GM19324 (cell line): ENCODE data around the gene FNBP1L.

Source experiments
- ATAC-seq: cut with Tn5 transposase; IDR thresholded peaks from one replicate; pipeline ENCODE4 v1.9.1; 2021; ENCODE audit warnings: mild to moderate bottlenecking, moderate library complexity; ENCODE audit not compliant: unreplicated experiment, low FRiP score

FNBP1L gene

DNA sequence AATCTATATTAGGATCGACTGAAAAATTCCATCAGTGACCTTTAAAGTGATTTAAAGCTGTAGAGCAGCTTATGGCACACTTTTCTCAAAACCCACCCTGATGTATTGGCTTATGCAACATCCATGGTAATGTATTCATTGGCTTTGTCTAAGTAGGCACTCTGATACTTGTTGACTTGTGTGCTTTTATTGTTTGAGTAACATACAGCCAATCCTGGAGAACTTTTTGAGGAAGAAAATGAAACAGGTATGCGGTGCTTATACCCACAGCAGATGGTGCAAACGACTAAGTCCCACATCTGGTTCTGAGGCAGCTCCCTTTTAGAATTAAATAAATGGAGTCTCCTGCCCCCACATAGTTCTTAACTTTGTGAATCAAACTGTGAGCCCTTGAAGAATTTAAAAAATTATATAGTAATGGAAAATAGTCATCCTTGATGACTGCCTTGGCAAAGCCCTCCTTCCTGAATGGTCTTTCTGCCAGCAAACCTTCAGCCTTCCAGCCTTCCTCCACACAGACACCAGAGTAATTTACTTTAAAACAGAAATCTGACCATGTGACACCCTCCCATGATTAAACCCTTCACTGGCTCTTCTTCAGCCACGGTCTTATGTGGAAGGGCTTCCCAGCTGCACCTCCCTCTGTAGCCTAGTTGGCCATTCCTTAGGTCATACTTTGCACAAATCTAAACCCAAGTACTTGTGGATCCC lies 117.7 kb downstream of the FNBP1L start:
- ATAC-seq: no peak

DNA sequence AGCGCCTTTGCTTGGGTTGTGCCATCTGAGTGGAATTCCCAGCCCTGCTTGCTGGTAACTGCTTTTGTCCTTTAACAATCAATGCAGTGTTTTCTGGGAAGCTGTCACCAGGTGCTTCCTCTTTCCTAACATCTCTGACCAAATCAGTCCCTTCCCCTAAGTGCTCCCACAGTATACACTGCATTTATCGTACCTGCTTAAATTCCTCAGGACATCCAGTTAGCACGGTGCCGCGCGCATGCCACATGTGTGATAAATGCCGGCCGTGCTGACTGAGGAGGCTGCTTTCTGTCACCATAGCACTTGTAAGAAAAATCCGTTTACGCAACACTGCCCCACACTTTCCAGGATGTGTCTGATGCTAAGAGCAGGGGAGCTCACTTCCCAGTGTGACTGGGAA lies 118.3 kb downstream of the FNBP1L start:
- no peak for ATAC-seq

DNA sequence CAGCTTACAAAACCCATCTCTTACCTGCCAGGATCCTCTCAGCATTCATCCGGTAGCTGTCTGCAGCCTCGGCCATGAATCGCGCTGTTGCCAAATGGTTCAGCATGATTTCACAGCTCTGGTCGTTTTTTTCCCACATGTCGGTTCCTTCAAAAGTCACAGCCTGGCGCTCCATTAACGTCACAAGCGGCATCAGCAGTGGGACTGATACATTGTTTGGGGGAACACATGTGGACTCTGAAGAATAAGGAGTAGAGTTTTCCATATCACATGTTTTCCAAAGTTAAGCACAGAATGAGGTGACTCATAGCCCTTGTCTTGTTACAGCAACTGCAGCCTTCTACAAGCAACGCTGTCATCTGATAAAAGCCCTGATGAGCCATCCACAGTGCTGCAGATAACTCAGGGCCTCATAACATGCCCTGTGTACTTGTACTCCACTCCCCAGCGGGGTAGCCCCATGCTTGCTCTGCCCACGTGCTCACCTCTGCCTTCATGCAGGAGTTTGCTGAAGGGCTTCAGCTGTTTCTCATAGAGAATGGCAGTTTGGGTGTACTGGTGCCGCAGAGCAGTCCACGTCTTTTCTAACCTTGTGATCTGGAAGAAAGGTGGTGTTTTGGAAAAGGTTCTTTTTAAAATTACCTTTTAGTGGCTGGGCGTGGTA lies 119.5 kb downstream of the FNBP1L start:
- ATAC-seq: no peak

DNA sequence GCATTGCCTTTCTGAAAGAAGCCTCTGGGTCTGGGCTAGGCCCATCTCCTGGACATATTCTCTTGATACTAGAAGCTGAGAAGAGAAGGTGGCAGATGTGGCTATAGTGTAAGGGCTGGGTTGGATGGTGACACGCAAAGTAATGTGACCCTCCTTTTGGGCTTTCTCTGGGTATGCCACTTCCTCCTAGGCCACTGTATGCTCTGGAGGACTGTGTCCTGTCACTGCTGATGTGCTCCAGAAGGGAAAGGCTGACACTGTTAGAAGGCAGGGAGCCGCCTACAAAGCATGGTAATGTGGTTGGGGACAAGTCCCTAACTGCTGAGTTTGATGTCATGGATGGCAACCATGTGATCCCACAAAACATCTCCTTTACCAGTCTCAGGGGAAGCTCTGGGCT lies 121.6 kb downstream of the FNBP1L start:
- ATAC-seq: no peak

DNA sequence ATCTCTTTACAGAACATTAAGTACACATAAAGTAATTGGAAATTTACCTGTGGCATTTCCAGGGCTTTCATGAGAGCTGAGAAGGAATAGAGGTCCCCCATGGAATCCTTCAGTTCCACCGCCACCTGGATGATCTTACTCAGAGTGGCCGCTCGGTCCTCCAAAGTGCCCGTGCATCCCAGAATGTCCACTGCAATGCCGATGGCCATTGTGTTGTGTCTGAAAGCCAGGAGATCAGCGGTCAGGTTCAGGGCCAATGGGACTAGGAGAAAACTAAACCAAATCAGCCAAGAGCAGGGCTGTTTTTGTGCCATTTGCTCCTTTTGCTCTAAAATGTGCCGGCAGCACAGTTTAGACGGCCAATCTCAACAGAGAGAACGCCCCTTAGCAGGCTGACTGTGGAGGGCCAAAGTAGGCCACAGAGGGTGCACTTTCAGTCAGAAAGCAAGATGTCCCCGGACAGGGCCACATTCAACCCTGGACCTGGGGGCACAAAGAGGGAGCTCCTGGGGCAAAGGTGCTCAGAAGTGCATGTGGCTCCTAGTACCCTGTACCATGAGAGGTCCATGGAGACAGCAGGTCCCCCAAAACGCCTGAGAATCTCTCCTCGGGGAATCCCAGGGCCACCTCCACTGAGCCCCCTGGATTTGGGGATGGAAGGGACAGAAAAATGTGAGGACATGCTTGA lies 123.8 kb downstream of the FNBP1L start:
- no peak for ATAC-seq

DNA sequence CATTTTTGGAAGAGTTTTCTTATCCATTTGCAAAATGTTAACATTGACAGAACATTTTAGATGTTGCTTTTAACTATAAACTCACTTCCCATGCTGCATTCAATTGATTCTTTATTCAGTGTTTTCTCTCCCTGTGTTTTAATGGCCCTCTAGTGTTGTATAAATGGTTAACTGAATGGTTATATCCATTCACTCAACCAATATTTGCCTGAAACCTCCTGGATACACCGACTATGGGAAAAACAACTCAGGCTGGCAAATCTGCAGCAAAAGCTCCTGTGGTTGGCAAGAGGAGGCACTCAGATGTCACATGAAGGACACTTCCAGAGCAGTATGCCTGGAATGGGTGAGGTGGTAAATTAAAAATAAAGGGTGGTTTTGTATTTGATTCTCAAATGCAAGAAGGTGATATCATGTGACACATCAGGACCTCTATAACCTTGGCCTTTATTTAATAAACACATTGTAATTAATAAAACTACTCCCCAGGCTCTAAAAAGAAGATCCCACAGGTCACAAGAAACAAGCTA lies 126.1 kb downstream of the FNBP1L start:
- ATAC-seq: no peak

DNA sequence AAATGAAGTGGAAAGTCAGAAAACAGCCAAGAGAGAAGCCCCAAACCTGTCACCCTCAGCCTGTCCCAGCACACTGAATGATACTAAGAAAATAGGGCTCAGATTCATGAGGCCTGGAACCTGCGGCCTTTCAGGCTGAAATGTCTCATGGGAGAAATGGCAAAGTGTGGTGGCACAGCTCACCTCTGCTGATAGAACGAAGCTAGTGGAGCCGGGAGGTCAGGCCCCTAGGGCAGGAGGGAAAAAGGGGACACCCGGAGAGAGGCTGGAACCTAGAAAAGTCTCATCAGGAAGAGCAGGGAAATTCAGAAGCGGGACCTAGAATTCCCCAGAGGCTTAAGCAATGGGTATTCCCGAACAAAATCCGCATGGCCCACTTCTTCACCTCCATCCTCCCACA lies 126.6 kb downstream of the FNBP1L start:
- ATAC-seq: no peak

DNA sequence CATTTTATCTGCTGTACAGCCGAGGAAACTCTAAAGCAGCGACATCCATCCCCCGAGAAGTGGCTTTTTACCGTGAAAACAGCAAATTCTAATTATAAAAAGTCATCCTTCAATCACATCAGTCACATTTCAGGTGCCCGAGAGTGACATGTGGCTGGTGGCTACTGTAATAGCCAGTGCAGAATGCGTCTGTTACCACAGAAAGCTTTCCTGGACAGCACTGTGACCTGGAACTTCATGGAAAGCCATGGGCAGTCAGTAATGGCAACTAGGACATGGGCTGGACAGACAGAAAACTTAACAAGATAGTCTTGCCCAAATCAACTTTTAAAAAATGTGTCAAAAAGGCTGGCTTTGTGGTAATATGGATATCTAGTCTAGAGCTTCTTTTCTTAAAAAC lies 127.1 kb downstream of the FNBP1L start:
- no peak for ATAC-seq

DNA sequence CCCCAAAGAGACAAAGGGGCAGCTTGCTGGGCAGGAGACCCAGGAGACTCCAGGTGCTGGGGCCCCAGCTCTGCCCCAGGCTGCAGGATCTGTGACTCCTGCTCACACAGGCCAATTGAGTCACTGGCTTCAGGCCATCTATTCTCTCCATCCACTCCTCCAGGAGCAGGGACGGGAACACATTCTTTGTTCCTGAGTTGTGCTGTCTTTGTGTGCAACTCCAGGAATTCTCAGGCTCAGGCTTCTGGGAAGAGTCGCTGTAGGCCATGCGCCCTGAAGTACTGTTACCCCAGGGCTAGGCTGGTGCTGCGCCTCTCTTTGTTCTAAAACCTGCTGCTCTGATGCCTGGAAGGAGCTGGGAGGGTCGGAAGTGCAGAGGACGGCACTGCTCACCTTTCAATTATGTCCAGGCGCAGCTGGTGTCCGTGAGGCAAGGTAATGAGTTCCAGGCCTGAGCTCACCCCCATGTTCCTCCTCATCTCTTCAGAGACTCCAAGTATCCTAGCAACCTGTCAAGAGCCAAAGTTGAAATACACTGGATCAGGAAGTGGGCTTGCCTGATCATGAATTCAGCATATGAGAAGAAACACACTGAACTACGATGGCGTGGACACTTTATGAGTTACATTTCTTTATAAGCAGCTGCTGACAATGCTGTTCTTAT lies 127.8 kb downstream of the FNBP1L start:
- ATAC-seq: no peak

DNA sequence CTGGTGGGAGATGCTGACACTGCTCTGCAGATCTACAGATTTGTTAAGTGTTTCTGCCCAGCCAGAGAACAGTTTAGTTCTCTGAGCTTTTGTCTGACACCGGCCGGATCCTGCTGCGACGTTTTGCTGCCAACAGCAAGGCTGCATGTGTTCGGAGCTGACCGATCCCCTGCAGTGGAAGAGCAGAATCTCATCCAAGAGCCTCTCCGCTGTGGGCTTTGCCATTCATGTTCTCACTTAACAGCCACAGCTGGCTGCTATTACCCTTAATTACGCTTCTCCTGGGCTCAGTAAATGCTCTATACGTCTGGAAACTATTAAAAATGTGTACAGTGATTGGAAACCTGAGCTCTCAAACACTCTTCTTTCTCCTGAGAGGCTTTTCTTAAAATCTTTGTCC lies 128.4 kb downstream of the FNBP1L start:
- ATAC-seq: no peak

DNA sequence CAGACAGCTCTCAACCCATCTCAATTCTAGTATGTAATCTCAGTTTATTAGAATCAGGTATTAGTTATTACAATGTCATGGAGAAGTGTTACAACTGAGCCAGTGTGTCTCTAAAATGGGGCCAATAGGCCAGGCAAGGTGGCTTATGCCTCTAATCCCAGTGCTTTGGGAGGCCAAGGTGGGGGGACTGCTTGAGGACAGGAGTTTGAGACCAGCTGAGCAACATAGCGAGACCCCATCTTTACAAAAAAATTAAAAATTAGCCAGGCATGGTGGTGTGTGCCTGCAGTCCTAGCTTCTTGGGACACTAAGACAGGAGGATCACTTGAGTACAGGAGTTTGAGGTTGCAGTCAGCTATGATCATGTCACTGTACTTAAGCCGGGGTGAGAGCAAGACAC lies 128.8 kb downstream of the FNBP1L start:
- no peak for ATAC-seq

DNA sequence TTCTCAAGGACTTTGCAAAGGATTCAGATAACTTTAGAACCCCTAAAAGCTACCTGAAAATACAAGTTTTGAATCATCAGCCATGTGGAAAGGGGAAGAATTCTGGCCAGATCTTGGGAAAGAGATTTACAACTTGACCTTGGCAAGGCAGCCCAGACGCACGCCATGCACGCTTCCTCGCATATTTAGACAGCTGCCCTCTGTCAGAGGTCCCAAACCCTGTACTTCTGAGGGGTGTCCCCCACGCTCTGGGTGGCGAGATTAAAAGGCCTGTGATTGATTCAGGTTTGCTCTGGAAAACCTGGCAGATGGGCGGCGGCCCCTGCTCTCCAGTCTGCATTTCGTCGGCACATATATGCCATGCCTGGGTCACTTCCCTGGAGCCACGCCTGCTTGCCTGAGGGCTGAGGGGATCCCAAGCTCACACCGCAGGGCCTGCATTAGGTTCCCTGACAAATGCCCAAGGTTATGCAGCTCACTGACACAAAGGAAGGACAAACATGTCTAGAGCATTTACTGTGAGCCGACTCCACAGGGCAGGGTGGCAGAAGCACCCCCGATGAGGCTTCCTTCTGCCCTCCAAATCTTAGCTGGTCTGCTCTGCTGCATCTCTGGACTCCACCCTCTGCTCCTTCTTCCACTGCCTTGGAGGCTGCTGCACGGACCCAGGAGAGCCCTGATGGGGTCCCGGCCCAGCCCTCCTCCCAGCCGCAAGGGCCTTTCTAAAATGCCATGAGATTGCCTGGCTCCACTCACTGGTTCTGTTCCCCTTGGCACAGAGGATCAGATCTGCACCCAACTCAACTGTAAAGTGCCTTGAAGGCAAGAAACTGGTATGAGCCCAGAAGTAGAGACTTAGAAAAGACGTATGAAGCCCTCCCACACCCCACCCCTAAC lies 129.9 kb downstream of the FNBP1L start:
- ATAC-seq: no peak

DNA sequence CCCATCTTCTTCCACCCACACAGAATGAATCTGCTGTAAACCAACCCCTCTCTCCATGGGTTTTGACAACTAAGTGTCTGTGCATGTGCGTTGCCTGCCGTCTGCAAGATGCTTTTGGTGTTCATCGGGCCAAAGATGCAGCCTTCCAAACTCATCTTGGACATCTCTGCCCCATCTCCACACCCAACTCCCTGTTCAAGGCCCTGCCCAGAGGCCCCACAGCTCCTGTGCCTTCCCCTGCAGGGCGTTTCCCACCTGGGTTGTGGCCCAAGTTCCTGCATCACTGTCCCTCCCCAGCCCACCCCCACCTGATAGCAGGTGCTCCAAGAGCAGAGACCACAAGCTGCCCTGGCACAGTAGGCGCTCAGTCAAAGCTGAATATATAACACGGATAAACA lies 130.5 kb downstream of the FNBP1L start:
- no peak for ATAC-seq

DNA sequence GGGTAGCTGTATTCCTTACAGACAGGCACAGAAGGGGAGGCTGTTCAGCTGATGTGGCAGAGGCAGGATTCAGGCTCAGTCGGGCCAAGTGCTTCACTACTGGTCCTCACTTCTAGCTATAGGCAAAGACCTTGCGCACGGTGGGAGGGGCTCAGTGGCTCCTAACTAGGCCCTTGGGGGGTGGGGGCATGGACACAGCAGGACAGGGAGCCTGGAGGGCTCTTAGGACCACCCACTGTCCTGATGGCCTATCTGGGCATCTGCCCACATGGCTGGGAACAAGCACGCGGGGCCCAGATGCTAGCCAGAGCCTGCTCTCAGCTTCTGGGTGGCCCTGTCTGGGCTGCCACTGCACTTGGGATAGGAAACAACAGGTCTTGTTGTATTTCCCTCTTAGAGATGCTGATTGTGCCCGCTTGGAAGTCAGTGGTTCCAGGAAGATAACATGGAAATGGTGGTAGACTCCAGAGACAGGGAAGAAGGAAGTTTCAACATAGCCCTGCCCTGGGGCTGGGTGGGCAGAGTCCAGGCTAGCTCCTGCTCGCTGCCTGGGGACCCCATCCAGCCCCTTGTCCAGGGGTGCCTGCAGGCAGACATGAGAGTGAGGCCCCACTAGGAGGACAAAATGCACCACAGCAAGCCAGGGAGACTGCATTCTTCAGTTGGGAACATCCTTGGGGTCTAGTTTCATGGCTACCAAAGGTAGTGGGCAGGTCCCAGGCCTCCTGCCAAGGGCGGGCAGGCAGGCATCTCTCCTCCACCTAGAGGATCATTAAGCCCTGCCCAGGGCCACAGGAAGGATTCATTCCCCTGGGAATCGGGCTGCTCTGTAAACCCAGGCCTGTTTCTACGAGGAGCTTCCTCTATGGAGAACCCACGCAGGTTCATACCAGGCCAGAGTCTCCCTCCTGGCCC lies 131.2 kb downstream of the FNBP1L start:
- no peak for ATAC-seq

DNA sequence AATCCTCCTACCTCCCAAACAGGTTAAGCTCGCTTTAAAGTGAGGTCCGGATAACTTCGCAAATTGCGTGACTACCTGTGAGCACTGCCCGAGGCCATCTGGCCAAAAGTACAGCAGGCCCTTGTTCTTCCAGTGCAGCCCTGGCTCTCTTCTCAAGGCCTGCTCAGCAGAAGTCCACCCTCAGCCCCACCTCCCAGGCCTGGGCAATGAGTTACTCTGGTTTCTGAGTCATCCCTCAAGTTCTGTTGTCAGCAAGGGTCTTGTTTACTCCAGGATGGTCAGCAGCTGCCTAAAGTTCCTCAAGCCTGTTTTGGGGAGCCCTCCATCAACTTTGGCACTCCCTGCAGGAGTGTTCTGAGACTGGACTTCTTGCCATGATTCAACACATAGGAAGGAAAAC lies 132.0 kb downstream of the FNBP1L start:
- no peak for ATAC-seq

DNA sequence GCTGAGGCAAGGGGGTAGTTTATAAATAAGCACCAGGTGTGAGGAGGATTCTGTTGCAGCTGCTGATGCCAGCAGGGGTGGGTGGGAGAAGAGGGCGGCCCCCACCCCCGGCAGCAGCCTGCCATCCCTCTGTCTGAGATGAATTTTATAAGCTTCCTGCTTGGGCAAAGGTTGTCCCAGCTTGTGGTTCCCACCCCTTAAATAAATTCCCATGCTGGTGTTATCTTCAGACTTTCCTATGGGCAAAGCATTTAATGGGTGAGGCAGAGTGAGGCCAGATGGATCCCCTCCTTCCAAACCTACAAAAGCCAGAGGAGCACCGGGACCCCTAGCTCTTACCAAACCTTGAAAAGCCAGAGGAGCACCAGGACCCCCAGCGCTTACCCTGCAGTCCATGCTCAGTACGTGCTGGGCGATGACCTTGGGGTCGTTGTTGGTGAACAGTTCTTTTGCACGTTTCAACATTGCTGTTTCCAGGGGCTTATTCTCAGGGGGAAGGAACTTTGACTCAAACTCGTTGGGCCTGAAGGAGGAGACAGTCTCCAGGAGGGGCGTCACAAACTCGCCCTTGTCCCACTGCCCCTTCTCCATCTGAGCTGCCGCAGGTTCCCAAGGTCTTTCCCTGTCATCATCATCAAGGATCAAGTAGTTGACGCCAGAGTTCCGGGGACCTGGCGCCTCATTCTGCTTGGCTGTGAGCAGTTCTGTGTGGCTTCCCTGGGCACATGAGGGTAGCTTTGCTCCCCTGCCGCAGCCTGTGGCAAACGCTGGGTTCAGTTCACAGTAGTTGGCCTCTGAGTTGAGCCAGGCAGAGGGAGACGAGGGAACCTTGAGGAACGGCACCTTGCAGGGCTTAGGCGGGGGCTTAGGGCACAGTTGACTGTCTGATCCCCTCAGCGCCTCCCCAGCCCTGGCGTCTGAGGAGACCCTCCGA lies 134.3 kb downstream of the FNBP1L start:
- ATAC-seq: no peak

DNA sequence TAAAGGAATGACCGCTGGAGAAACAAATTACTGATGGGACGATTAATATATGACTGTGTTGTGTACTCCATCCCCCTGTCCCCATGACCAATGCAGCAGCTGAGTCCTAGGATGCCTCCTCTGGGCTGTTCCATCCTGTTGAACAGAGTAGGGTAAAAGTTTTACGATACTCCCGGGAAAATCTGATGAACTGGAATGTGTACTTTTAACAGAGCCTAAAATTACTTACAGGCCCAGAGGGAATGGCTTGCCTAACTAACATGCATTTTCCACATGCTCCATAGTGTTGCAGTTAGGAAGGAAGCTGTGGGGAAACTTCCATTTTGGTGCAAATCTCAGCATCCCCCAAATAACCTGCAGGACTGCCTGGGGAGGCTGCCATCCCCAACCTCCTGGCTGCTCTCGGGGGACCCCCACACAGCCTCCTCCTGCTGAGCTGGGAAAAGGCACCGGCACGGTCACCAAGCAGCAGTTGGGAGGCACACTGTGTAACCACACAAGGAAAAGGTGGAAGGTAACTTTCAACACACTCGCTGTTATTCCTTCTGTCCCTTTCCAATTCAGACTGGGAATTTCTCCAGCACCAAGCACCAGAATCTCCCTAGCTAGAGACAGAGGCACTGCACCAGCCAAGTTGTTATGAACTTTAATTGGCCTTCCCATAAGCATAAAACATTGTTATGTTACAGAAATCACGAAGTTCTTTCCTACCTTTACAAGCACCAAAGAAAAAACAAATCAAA lies 136.5 kb downstream of the FNBP1L start:
- ATAC-seq: no peak
